ENCODE results near the gene POU6F2.

DNA sequence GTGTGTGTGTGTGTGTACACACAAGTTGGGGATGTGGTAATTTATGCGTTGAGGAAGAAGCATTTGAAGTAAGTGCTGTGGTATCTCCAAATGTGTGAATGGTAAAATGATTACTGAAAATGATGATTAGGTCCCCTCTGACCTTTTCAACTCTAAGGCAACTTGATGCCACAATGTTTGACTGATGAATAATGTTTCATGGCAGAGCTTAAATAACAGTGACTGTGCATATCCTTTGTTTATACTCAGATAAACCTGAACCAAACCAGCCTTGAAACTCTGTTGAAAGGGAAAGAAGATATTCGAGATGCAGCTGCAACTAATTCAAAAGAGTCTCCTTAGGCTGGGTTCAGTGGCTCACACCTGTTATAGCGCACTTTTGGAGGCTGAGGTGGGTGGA lies 523.6 kb downstream of the POU6F2 start:
- TF ChIP-seq, protein P1, sequence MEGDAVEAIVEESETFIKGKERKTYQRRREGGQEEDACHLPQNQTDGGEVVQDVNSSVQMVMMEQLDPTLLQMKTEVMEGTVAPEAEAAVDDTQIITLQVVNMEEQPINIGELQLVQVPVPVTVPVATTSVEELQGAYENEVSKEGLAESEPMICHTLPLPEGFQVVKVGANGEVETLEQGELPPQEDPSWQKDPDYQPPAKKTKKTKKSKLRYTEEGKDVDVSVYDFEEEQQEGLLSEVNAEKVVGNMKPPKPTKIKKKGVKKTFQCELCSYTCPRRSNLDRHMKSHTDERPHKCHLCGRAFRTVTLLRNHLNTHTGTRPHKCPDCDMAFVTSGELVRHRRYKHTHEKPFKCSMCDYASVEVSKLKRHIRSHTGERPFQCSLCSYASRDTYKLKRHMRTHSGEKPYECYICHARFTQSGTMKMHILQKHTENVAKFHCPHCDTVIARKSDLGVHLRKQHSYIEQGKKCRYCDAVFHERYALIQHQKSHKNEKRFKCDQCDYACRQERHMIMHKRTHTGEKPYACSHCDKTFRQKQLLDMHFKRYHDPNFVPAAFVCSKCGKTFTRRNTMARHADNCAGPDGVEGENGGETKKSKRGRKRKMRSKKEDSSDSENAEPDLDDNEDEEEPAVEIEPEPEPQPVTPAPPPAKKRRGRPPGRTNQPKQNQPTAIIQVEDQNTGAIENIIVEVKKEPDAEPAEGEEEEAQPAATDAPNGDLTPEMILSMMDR (conservative IDR thresholded peaks at IDR 0.05 in 1 of 2, IDR thresholded peaks at IDR 0.05 in 1 of 2; ENCODE audit: low read depth in 1 of 2, low read length in 2 of 2), result no peak
- no peak for TF ChIP-seq EZH2 (IDR thresholded peaks at IDR 0.05; ENCODE audit: low read length, missing control alignments)

Measured in fibroblast of lung (primary cell).